Measurements from ENCODE around the gene TENM3.

The TENM3 gene

DNA sequence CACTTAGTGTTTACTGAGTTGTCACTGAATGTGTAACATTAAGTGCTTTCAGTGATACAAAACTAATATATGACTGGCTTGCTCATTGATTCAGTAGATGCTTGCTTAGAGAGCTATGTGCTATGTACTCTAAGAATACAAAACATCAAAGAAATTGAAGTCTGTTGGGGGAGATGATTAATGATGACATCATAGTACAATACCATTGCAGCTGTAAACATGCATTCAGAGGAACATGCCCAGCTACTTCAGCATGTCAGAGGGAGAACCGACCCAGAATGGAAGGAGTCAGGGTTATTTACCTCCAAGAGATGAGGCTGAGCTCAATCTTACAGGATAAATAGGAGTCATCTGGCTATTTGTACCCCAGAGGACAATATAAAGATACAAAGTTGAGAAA is 290.8 kb downstream of the TENM3 start:
- DNase-seq: no peak

DNA sequence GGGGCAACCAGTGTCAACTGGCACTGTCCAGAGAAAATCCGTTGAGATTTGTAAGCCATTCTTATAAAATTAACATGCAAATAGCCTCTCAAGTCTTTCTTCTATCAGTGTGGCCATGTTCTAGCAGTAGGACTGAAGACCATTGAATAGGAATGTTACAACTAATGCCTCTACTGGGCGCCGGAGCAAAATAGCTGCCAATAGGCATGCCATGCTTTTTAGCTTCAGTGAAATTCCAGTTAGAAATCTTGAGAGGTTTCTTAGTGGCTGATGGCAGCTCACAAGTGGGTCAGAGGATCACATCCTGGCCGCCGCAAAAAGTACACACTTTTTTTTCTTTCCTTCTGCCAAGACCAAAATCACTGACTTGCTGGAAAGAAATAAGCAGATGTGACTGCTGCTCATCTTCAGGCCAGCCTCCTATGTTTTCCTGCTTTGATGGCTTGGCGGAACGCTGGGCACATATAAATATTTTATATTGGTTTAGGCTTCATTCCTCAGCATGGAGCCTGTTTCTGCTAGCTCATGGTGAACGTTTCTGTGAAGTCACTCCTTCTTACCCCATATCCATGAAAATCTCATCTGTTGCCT is 293.1 kb downstream of the TENM3 start:
- DNase-seq: no peak

DNA sequence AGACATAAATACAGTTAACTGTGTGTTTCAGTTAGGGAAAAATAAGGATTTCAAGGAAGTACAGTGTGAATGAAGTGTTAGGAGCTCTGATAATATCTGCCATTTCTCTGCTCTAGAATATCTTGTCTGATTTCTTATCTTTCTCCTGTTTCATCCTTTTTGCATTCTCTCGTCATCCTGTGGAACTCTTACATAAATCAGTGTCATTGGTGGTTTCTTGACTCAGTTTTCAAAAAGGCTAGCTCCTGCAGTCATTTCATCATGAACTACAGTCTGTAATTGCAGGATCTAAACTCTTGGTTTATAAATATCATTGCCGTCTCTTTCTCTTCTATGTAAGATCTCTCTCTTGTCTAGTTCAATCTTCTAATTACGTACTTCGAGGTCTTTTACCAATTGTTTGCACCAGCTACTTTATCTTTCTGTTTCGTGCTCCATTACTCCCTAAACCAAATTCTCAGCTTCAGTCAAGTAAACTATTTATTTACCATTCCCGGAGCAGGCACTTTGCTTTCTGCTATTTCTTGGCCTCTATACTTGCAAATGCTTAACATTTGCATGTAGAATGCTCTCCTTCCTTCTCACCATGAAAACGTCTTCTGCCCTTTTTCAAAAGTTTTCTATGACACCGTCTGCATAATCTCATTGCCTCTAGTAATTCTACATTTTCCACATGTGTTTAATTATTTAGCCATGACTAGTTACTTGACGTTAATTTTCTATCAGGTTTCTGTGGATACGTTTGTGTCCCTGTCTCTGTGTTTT is 294.0 kb downstream of the TENM3 start:
- no peak for DNase-seq

DNA sequence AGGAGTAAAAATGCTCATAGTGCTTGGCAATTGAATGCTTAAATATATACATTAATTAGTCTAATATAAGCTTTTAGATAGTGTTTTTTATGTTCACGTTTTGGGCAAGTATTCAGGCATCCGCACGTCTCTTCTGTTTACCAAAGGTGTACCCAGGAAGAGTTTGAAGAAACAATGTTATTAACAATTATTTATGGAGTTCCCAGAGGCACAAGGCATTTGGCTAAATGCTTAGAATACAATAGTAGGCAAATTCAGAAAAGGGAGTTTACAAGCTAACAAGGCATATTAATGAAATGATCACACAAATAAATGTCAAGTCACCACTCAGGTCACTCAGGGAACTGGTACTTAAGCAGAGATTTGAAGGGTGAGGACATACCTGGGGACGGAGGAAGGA is 294.8 kb downstream of the TENM3 start:
- DNase-seq: no peak

DNA sequence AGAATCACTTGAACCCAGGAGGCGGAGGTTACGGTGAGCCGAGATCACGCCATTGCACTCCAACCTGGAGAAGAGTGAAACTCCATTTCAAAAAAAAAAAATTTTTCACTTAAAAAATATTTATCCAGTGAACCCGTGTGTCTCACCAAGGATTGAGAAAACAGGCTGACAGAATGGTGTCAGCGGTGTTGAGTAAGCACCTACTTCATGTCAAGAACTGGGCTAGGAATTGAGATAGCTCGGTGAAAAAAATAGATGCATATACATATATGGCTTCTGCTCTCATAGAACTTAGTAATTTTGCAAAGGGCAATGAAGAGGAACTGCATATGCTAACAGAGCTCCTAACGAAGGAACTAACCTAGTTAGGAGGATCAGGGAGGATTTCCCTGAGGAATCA is 297.3 kb downstream of the TENM3 start:
- no peak for DNase-seq

DNA sequence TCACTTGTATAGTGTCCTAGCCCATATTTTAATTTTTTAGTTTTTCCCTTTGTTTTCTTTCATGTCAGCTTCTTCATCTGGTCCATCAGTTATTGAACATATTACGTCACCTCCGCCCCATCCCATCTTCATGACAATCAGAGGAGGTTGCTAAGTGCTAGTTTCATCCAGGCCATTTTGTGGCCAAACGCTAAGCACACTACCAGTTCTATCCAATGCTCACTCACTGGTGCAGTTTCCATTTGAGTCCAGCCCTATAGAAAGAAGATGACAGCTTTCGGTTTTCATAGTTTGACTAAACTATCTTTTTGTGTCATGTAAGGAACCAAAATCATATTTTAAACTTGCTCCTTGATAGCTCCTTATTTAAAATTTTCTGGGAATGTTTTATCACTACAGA is 304.2 kb downstream of the TENM3 start:
- DNase-seq: no peak

DNA sequence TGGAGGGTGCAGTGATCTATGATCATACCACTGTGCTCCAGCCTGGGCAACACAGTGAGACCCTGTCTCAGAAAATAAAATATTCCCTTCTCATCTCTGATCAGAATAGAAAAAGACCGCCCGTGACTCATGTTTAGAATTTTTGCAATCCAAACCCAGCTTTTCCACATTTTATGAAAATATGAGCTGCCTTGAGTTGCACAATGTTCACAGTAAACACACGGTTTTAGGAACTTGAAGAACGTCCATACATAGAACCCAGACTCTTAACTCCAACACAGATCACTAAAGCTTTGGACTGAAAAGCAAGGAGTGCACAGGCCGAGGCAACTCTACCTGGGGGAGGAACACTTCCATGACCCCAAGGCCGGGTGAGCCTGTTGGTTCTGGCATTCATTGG is 305.0 kb downstream of the TENM3 start:
- no peak for DNase-seq

DNA sequence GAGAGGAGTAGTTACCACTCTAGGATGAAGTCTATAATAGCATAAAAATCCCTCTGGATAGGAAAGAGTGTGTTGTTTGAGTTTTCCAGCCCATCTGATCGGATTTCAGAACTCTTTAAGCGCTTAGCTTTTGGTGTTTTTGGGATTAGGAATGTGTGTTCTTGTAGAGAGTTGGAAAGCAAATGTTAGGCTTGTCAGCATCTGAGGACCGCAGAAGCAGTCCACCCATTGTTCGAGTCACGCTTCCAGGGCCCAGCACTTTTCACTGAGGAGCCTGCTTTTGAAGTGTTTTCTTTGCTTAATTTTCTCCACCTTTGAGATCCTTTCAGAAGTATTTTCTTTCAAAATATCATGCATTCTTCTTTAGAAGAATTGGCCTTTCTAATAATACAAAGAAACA is 306.2 kb downstream of the TENM3 start:
- DNase-seq: no peak

DNA sequence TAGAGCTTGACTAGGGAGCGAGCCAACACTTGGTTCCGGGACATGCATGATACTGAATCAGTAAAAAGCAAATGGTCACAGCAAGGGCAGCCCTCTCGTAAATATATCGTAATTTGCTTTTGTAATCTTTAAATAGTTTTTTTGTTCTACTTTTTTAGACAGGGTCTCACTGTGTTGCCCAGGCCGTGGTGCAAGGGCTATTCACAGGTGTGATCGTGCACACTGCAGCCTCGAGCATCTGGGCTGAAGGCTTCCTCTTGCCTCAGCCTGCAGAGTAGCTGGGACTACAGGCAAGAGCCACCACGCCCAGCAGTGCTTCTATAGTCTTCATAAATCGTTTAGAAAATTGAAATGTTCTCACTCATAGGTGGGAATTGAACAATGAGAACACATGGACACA is 309.7 kb downstream of the TENM3 start:
- DNase-seq: no peak

DNA sequence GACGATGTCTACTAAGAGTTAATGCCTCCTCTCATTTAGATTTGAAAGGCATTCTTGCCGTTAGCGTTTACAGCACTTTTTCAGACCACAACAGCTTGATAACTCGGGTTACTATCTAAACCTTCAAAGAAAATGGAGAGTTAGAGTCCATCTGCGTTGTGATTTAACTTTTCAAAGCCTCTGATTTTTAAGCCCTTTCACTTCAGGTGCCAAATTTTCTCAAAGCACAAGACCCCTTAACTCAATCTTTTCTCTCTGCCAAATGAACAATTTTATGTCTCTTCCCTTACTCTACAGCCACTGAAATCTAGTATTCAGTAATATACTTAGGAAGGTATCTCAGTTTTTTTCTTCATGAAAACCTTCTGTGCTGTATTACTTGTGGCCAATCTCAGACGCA is 310.5 kb downstream of the TENM3 start:
- DNase-seq: no peak

DNA sequence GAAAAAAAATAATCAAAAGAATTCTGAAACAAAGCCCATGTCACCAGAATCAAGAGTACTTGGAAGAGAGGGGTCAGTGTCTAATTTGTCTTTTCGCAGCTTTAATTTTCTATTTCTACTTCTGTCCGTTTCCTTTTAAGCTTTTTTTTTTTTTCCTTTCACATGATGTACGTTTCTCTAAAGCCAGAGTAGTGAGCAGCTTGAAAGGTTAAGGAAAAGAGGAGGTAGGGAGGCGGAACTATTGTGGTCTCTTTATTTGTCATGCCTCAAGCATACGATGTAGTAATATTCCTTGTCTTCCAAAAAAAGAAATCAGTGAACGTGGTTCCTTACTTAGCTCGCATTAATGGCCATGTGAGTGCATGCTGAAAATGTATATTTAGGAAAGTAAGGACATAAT is 311.5 kb downstream of the TENM3 start:
- no peak for DNase-seq

DNA sequence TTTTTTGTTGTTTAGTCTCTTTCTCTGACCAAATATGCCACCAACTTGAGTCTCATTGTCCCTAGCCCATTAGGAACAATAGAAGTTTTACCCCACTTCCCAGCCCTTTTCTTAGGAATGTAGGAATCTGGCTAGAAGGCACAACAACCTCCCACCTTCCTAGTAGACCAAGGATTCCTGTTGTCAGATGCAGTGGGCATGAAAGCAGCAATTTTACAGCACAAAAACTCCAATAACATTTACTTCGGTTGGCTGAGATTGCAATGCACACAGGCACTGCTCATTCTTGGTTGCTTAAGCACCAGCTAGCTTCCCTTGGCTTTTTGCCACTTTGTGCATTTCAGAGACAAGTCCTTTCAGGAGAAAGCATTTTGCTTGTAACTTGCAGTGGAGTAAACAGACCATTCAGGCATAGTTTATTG is 312.8 kb downstream of the TENM3 start:
- no peak for DNase-seq

DNA sequence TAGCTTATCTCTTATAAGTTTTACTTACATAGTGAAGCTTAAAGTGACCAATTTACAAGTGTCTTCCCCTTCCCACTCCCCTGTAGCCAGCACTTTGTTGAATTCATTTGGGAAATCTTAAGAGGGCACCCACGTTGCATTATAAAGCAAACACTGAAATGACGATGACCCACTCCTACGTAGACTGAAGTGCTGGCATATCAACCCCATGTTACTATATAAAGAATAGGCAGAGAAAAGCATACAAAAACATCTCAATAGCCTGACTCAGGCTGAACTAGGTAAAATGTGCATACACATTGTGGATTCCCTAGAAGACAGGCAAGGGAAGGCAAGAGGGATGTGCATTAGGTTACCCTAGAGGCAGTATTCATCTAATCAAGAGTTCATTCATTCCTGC is 313.4 kb downstream of the TENM3 start:
- DNase-seq: peak; percentile 6

DNA sequence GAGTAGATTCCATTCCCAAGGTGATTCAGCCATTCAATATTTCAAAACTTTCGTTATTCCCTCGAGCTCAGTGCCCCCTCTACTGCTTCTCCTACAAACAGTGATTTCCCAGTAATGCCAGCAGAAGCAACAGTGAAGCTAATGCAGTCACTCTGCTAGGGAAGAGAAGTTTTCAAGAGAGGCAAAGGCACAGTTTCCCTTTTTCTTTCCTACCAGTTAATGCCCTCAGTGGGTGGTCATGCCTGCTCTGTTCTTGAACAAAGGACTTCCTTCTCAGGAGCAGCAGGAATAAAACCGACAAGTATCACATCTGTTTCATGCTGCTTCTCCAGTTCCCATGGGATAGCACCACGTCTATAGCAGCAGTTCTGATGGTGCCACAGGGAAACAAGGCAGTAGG is 317.2 kb downstream of the TENM3 start:
- no peak for DNase-seq

DNA sequence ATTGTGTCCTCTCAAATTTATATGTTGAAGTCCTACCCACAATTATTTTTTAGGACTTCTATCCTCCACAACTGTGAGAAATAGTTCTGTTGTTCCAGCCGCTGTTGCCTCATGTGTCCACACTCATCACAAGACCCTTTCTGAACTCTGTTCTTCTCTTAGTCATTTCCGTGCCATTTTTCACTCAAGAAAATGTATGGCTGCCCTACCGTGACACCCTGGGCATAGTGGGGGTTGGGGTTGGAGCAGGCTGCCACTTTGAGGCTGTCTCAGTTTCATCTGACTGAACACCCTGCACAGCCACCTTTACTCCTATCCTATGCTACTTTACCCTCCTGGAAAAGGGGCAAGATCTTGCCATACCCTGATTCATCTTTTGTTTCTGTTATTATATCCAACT is 319.1 kb downstream of the TENM3 start:
- no peak for DNase-seq

DNA sequence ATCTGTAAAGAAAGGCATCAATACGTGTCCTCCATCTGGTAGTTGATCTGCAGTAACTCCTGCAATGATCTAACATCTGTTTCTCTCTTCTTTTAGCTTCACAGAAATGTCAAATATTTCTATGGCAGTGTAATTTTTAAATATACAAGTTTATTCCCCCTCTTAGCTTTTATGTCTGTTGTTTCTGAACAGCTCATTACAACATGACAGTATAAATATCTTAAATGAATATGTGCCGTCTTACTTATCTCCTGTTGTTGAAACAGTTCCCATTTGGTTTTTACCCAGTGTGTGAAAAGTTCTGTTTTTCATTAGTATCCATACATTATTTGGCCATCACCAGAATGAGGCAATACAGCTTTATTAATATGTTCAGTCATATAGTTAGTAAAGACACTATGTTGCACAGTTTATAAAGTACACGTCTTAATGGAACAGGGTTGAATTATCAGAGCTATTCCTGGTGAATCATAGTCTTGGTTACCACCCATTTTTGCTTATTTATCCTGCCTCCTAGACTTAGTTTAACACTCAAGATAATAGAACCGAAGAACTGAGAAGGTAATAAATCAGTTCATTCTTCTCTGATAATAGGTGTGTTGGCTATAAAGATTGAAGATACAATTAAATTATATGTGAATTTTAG is 321.6 kb downstream of the TENM3 start:
- DNase-seq: no peak

DNA sequence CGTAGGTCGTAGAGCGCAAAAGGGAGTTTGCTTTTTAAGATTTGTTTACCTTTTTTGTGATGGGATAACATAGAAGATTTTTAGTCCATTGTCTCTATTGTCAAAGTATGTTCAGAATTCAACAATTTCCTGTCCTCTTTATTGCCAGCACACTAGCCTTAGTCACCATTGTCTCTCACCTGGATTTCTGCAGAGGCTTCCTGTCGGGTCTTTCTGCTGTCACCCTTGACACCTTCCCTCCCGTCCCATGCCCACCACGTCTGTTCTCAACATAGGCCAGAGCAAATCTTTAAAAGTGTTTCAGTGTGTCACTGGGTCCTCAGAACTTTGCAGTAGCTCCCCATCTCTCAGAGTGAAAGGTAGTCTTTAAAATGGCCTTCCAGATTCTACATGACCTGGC is 323.9 kb downstream of the TENM3 start:
- no peak for DNase-seq

DNA sequence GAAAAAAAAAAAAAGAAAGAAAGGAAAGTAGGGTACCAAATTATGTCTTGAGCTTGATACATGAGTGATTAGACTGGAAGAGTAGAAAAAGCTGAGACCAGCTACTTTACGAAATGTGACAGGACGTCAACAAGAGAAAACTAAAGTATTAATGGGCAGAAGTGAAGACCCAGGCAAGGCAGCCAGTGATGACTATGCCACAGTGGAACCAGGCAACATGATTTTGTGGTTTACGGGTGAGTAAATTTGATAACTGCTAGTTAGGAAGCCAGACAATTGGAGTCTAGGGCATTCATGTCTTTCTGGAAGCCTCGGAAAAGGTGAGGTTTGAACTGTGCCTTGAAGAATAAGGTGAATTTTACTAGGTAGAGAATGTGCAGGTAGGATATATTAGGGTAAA is 326.4 kb downstream of the TENM3 start:
- no peak for DNase-seq

DNA sequence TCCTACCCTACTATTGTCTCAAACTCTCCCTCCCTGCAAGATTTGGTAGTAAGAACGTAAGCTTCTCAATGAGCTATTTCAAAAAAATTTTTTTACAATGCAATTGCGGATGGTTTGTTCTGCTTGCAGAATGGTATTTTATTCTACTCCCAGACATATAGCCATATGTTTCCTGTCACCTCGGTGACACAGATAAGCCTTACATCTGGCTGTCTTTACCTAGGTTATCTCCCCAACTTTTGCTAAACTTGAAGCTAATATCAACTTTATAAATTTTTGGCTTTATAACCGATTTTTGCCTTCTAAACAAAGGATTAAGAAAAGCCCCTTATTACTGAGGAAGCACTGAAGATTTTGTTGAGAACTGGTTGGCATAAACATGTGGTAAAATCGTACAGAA is 331.5 kb downstream of the TENM3 start:
- no peak for DNase-seq

DNA sequence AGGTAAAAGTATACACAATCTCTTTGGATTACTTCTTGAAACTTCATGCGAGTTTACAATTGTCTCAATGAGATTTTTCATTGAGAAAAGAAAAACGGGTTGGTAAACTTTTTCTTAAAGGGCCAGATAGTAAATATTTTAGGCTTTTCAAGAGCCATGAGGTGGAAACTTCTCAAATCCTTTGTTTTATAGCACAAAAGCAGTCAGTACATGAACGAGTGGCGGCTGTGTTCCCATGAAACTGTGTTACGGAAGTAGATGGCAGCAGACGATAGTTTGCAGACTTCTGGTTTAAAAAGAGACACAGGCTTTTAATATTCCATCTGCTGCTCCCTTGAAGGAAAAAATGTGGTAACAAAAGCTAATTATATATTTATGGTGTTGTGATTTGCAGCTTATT is 332.0 kb downstream of the TENM3 start:
- DNase-seq: no peak

DNA sequence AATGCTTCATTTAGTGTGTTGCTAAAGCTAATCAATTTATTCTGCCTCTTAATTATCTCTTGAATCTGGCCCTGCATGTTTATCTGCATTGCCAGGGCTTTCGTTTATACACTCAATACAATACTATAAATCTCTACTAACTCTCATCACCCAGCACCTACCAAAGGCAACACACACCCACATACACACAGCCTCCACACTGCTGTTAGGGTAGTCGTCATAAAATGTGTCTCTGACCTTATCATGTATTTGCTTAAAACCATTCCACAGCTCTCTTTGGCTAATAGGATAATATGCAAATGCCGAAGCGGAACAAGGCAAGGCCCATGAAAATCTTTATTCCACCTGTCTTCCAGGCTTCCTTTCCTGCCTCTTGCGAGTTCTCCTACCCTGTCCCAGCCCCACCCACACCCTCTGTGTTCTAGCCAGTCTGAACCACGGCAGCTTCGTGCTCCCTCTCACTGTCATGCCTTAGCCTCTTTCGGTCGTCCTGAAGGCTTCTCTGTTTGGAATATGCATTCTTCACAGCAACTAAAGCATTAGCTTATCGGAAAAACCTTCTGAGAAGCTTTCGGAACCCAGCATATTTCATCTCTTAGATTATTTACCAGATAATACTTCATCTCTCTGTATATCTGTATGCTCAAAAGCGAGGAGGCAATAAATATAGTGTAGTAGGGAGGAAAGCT is 333.5 kb downstream of the TENM3 start:
- DNase-seq: no peak

DNA sequence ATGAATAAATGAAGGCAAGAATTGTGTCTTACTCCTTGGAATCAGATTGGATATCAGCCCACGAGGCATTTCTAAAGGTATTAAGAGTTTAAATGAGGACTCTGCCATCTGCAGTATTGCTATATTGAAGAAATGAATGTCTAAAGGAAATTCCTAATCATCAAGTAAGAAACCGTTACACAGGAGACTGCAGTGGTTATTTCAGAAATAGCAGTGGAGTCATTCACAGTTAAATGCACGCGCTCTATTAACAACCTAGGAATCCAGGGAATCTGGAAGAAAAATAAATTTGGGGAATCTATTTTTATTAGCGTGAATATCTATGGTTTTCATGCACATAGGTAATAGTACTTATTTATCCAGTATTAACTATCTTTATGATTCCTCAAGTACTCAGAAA is 334.2 kb downstream of the TENM3 start:
- no peak for DNase-seq

DNA sequence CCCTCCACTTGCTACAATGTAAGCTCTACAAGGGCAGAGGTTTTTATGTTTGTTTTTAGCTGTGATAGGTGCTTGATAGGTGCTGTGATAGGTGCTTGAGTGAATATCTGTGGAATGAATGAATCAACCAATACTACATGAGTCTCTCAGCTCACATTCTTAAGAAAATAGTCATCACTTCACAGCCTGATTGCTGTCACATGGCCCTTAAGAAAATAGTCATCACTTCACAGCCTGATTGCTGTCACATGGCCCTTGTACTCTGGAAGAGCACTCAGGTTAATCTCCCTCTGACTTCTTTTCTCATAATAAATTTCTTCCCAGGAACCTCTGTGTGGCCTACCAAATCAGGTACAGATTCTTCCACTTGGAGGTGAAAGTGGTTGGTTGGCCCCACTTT is 335.2 kb downstream of the TENM3 start:
- DNase-seq: no peak

DNA sequence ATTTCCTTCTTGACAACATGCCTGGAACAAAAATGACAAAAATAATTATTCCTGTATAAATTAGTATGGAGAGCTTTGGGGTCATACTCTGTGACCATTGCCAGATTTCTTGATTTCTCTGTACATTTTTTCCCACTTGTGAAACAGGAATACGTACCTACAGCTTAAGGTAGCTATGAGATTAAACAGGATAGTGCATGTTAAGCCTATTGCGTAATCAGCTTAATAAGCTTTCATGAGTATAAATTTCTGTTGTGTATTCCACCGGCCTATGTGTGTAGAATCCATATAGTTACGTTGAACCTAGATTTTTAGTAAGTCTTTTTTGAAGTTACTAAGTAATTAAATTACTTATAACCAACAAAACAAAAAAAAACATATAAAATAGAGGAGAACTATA is 339.0 kb downstream of the TENM3 start:
- no peak for DNase-seq

Measured in SHP77 treated with DMSO at 0.1 percent for 48 hours (cell line).